Natural killer cell (primary cell): ENCODE measurements around the gene ONECUT3. TPM values are rescaled to one million over a fixed set of nuclear protein-coding genes. Genes with fewer than 3 reads are reported as not detected.
"Not testable (repeated sequence)": the region's sequence is repeated elsewhere in the genome, so short reads cannot be mapped to it uniquely, and the experiment has no call there.

ENCODE experiments used
- ATAC-seq, 3 donors: fragments of 150-1000 bp in 2 of 3; fragments of 200-7000 bp in 1 of 3; cut with Tn5 transposase; 1 replicate in 1 of 3; 2 replicates in 2 of 3; pipeline ENCODE4 v1.10.0; 2021; ENCODE audit warnings: mild to moderate bottlenecking in 2 of 3, moderate library complexity in 2 of 3
- DNase-seq, 2 donors: peaks; one replicate each; pipeline versions ENCODE4 v3.0.0 to v3.0.0-alpha.2; 2013 to 2021; ENCODE audit warnings: mixed read lengths in 1 of 2
- H3K27ac ChIP-seq: one replicate; pipeline ENCODE4 v1.5.1; 2013; ENCODE audit warnings: mild to moderate bottlenecking, low read length
- H3K27me3 ChIP-seq: one replicate; pipeline ENCODE4 v1.6.1; 2013; ENCODE audit warnings: low read length; ENCODE audit not compliant: control insufficient read depth, insufficient read depth
- H3K36me3 ChIP-seq: one replicate; pipeline ENCODE4 v1.6.1; 2013; ENCODE audit warnings: low read length; ENCODE audit not compliant: control insufficient read depth, insufficient read depth
- H3K4me1 ChIP-seq: one replicate; pipeline ENCODE4 v1.6.1; 2013; ENCODE audit warnings: low read length; ENCODE audit not compliant: control insufficient read depth, insufficient read depth
- H3K4me3 ChIP-seq: one replicate; pipeline ENCODE4 v1.5.1; 2013; ENCODE audit warnings: low read length
- H3K9me3 ChIP-seq: one replicate; pipeline ENCODE4 v1.6.1; 2013; ENCODE audit warnings: low read length; ENCODE audit not compliant: control insufficient read depth, insufficient read depth
- H3K27ac Mint-ChIP-seq, 2 donors: one replicate each; pipeline ENCODE4 v1.8.0; 2022; ENCODE audit warnings: mild to moderate bottlenecking in 2 of 2, mixed read lengths in 2 of 2, moderate library complexity in 1 of 2
- H3K27me3 Mint-ChIP-seq, 2 donors: one replicate each; pipeline ENCODE4 v1.8.0; 2022; ENCODE audit warnings: low read depth in 2 of 2, mixed read lengths in 2 of 2
- H3K36me3 Mint-ChIP-seq: one replicate; pipeline ENCODE4 v1.8.0; 2022; ENCODE audit warnings: mixed read lengths
- H3K4me1 Mint-ChIP-seq, 2 donors: one replicate each; pipeline ENCODE4 v1.8.0; 2022; ENCODE audit warnings: mixed read lengths in 2 of 2
- H3K4me3 Mint-ChIP-seq: one replicate; pipeline ENCODE4 v1.8.0; 2022; ENCODE audit warnings: mild to moderate bottlenecking, moderate library complexity, mixed read lengths
- H3K9me3 Mint-ChIP-seq, 2 donors: one replicate each; pipeline ENCODE4 v1.8.0; 2022; ENCODE audit warnings: mixed read lengths in 2 of 2
- WGBS: methylation state at CpG from one replicate; pipeline ENCODE4 v1.1.7; 2013; ENCODE audit warnings: missing lambda C conversion rate; ENCODE audit not compliant: insufficient coverage; 5-methylcytosine and 5-hydroxymethylcytosine counted together
- intact Hi-C: fragments of 100-400 bp; cut with micrococcal nuclease; formaldehyde crosslinking; loops from one replicate; pipeline ENCODE4 v1.14.2; 2022
- total RNA-seq, 4 donors: library from RNA; stranded (reverse); fragments of 120-200 nt in 1 of 4; gene quantifications; one replicate each; pipeline versions ENCODE4 v1.2.3 to v1.2.4, GENCODE V29; 2013 to 2022
- TF ChIP-seq, protein P1 (sequence below): fragments of 200-600 bp; IDR thresholded peaks from one replicate; pipeline ENCODE4 v1.8.0; 2022; ENCODE audit warnings: antibody characterized with exemption

The ONECUT3 gene
- not detected for total RNA-seq
- not detected for total RNA-seq (2013)

DNA sequence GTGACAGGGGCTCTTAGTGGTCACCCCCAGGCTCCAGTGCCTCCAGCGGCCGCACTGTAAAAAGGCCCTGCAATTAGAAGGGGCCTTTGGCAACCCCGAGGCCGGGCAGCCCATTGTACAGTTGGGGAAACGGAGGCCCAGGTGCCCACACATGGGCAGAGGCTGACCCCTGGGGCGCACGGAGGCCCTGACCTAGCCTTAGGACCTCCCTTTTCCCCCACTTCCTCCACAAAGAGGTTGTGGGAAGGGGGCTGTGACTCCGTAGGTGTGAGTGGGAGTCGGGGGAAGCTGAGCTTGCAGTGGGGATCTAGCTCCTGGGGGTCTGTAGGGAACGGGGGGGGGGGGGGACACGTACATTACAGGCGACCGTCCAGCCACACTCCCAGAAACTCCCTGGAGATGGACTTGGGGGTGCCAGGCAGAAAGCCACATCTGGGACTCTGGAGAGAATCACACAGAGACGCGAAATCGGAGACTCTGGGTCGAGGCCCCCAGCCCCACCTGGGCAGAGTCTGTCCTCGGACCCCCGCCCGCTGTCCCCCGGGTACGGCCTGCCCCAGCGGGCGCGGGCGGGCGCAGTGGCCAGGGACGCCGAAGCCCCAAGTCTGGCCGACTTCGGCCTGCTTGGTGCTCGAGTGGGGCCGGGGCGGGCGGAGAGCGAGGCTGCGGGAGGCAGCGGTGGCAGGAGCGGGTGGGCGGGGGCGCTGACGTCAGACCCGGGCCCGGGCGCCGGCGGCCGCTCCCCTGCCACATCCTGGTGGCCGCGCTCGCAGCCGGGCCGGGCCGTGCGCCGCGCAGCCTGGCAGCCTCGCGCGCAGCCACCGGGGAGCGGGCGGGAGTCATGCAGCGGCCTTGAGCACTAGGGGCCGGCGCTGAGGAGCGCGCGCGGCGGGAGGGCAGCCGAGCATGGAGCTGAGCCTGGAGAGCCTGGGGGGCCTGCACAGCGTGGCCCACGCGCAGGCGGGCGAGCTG lies at the start of gene ONECUT3:
Gene ONECUT3, plus strand, starts transcription at position 750 of the 972 bp plus-strand sequence. Its CDS starts 157 bp downstream, at position 907.
- Histone ChIP-seq H3K9me3 (no peaks in the 10 kb centered on the region), H3K27ac (no peak within 1 kb of the TSS), H3K4me3 (no peak within 1 kb of the TSS), H3K4me1 (peaks cover 33% of the 10 kb centered on the region), H3K36me3 (no peaks in the 10 kb centered on the region), H3K27me3 (peaks cover 64% of the 10 kb centered on the region)
- TF ChIP-seq, protein P1, sequence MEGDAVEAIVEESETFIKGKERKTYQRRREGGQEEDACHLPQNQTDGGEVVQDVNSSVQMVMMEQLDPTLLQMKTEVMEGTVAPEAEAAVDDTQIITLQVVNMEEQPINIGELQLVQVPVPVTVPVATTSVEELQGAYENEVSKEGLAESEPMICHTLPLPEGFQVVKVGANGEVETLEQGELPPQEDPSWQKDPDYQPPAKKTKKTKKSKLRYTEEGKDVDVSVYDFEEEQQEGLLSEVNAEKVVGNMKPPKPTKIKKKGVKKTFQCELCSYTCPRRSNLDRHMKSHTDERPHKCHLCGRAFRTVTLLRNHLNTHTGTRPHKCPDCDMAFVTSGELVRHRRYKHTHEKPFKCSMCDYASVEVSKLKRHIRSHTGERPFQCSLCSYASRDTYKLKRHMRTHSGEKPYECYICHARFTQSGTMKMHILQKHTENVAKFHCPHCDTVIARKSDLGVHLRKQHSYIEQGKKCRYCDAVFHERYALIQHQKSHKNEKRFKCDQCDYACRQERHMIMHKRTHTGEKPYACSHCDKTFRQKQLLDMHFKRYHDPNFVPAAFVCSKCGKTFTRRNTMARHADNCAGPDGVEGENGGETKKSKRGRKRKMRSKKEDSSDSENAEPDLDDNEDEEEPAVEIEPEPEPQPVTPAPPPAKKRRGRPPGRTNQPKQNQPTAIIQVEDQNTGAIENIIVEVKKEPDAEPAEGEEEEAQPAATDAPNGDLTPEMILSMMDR: no peak
- H3K36me3 Mint-ChIP-seq: no peaks in the 10 kb centered on the region
- intact Hi-C loops: no loop called here
- DNase-seq: no peak
- H3K9me3 Mint-ChIP-seq: no peaks in the 10 kb centered on the region
- peaks cover 0 to 25% of the 10 kb centered on the region in 2 donors for H3K4me1 Mint-ChIP-seq
- H3K4me3 Mint-ChIP-seq: no peak within 1 kb of the TSS
- ATAC-seq: peak in 1 of 3 donors; percentile 40
- peaks cover 14 to 45% of the 10 kb centered on the region in 2 donors for H3K27me3 Mint-ChIP-seq
- H3K27ac Mint-ChIP-seq: no peak within 1 kb of the TSS
- WGBS: 4% methylated on average over 75 of the region's 77 CpGs

DNA sequence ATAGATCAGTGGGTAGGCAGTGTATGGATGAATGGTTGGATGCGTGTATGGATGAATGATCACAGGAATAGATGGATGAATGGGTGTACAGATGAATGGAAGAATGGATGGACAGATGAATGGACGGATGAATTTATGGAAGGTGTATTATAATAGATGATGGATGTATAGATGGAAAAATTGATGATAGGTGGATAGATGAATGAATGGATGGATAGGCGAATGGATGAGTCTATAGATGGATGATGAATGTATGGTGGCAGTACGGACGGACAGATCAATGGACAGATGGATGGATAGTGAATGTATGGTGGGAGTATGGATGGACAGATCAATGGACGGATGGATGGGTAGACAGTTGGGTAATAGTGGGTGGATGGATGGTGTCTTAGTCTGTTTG lies 49.0 kb upstream of the ONECUT3 start:
- no peak overlapping the region for H3K4me3 Mint-ChIP-seq
- peaks cover 0 to 4% of the 10 kb centered on the region in 2 donors for H3K9me3 Mint-ChIP-seq
- H3K4me1 Mint-ChIP-seq: peaks cover 0 to 10% of the 10 kb centered on the region in 2 donors
- H3K27me3 ChIP-seq: peaks cover 16% of the 10 kb centered on the region
- ATAC-seq (no peak), DNase-seq (no peak)
- intact Hi-C loops: no loop called here
- TF ChIP-seq, protein P1: no peak
- H3K27ac ChIP-seq: no peak overlapping the region
- WGBS: 93% methylated on average over 6 of the region's 6 CpGs
- no peak overlapping the region for H3K4me3 ChIP-seq
- H3K36me3 Mint-ChIP-seq: no peaks in the 10 kb centered on the region
- no peak overlapping the region for H3K27ac Mint-ChIP-seq
- H3K27me3 Mint-ChIP-seq: peaks cover 10 to 20% of the 10 kb centered on the region in 2 donors
- H3K36me3 ChIP-seq: no peaks in the 10 kb centered on the region
- peaks cover 4% of the 10 kb centered on the region for H3K4me1 ChIP-seq
- peaks cover 3% of the 10 kb centered on the region for H3K9me3 ChIP-seq

DNA sequence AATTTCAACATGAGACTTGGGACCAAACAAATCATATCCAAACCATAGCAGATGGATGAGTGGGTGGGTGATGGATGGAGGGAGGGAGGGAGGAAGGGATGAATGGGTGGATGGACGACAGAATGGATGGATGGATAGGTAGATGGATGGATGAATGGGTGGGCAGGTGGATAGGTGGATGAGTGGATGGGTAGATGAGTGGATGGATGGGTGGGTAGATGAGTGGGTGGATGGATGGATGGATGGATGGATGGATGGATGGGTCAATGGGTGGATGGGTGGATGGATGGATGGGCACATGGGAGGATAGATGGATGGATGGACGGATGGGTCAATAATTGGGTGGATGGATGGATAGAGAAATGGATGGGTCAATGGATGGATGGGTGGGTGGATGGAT lies 47.9 kb upstream of the ONECUT3 start:
- intact Hi-C loops: no loop called here
- Mint-ChIP-seq H3K4me1 (peaks cover 0 to 10% of the 10 kb centered on the region in 2 donors), H3K9me3 (peaks cover 0 to 4% of the 10 kb centered on the region in 2 donors), H3K4me3 (no peak overlapping the region), H3K36me3 (no peaks in the 10 kb centered on the region), H3K27me3 (peaks cover 13 to 20% of the 10 kb centered on the region in 2 donors), H3K27ac (no peak overlapping the region)
- H3K4me1 ChIP-seq: peaks cover 4% of the 10 kb centered on the region
- H3K36me3 ChIP-seq: no peaks in the 10 kb centered on the region
- no peak for DNase-seq
- peaks cover 15% of the 10 kb centered on the region for H3K27me3 ChIP-seq
- WGBS: 85% methylated on average over 2 of the region's 2 CpGs
- H3K9me3 ChIP-seq: peaks cover 3% of the 10 kb centered on the region
- H3K4me3 ChIP-seq: no peak overlapping the region
- no peak overlapping the region for H3K27ac ChIP-seq
- ATAC-seq: no peak
- TF ChIP-seq, protein P1: no peak

DNA sequence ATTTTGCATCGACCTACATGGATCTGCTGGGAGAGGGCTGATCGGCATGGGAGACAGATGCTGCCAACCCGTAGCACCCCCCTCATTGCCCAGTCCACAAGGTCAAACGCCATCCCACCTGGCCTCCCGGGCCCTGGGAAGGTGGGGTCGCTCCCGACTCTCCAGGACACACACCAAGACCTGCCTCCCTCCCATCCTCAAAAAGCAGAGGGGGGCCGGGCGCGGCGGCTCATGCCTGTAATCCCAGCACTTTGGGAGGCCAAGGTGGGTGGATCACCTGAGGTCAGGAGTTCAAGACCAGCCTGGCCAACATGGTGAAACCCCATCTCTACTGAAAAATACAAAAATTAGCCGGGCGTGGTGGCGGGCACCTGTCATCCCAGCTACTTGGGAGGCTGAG lies 46.7 kb upstream of the ONECUT3 start:
- H3K4me1 ChIP-seq, H3K27ac ChIP-seq, H3K9me3 Mint-ChIP-seq, H3K27me3 ChIP-seq, H3K4me3 ChIP-seq, H3K9me3 ChIP-seq, H3K36me3 Mint-ChIP-seq, H3K4me1 Mint-ChIP-seq, DNase-seq, H3K4me3 Mint-ChIP-seq, ATAC-seq, intact Hi-C loops, H3K27ac Mint-ChIP-seq, H3K36me3 ChIP-seq: not testable (repeated sequence)
- H3K27me3 Mint-ChIP-seq: peaks cover 6 to 13% of the 10 kb centered on the region in 2 donors
- WGBS: 89% methylated on average over 10 of the region's 14 CpGs
